Liver (tissue), 3 donors: ENCODE results near the gene PPP2R2C.

Experiments
- CTCF ChIP-seq: fragments of 150-350 bp; IDR thresholded peaks from 2 replicates; pipeline ENCODE4 v1.5.1; 2017; ENCODE audit warnings: improper control_type of control experiment, low read depth, low read length; ENCODE audit not compliant: missing input control
- FOXA1 ChIP-seq: IDR thresholded peaks from 2 replicates; pipeline ENCODE4 v1.6.1; 2016; ENCODE audit warnings: antibody characterized with exemption
- HNF4G ChIP-seq: IDR thresholded peaks from 2 replicates; pipeline ENCODE4 v1.6.1; 2016; ENCODE audit warnings: antibody characterized with exemption
- MAX ChIP-seq: IDR thresholded peaks from 2 replicates; pipeline ENCODE4 v1.6.1; 2016; ENCODE audit warnings: antibody characterized with exemption
- REST ChIP-seq: IDR thresholded peaks from 2 replicates; pipeline ENCODE4 v1.6.1; 2016; ENCODE audit warnings: antibody characterized with exemption, mild to moderate bottlenecking
- SP1 ChIP-seq: IDR thresholded peaks from 2 replicates; pipeline ENCODE4 v1.6.1; 2018; ENCODE audit warnings: antibody characterized with exemption, mild to moderate bottlenecking
- TAF1 ChIP-seq: conservative IDR thresholded peaks from 2 replicates; pipeline ENCODE4 v1.6.1; 2016; ENCODE audit warnings: antibody characterized with exemption, mild to moderate bottlenecking
- YY1 ChIP-seq: IDR thresholded peaks from 2 replicates; pipeline ENCODE4 v1.6.1; 2016; ENCODE audit warnings: antibody characterized with exemption, mild to moderate bottlenecking
- donor health status: healthy.
- donor health status: healthy.

- no peak for TF ChIP-seq CTCF
- TF ChIP-seq FOXA1, result no peak
- TF ChIP-seq REST, result no peak
- TF ChIP-seq YY1, result no peak
- TF ChIP-seq TAF1, result no peak
- no peak for TF ChIP-seq HNF4G
- TF ChIP-seq MAX, result no peak
- no peak for TF ChIP-seq SP1
These were observed 138.1 kb downstream of the PPP2R2C start for GRCh38 chr4:6334203-6334887.
